H9 (cell line): Measurements from ENCODE around the gene RNF31. TPM values are rescaled to one million over a fixed set of nuclear protein-coding genes. Genes with fewer than 3 reads are reported as not detected.

ENCODE experiments used
- DNase-seq: peaks from one replicate; pipeline ENCODE4 v3.0.0-alpha.2; 2017
- H2AFZ ChIP-seq: one replicate; pipeline ENCODE4 v1.6.1; 2013; ENCODE audit warnings: mild to moderate bottlenecking, low read length, control low read depth, moderate library complexity
- H2AK5ac ChIP-seq: 2 replicates; pipeline ENCODE4 v1.6.1; 2013; ENCODE audit warnings: low read length, control low read depth, mixed read lengths; ENCODE audit not compliant: insufficient read length
- H2BK120ac ChIP-seq: one replicate; pipeline ENCODE4 v1.6.1; 2013; ENCODE audit warnings: low read depth, mild to moderate bottlenecking, low read length, control low read depth, inconsistent platforms; ENCODE audit not compliant: poor library complexity, severe bottlenecking
- H2BK12ac ChIP-seq: 2 replicates; pipeline ENCODE4 v1.6.1; 2013; ENCODE audit warnings: low read length, control low read depth, mixed read lengths, low read depth; ENCODE audit not compliant: insufficient read length
- H2BK15ac ChIP-seq: 2 replicates; pipeline ENCODE4 v1.6.1; 2013; ENCODE audit warnings: low read depth, low read length, control low read depth
- H2BK20ac ChIP-seq: one replicate; pipeline ENCODE4 v1.6.1; 2013; ENCODE audit warnings: low read depth, mild to moderate bottlenecking, low read length, control low read depth, inconsistent platforms; ENCODE audit not compliant: poor library complexity, severe bottlenecking
- H2BK5ac ChIP-seq: 2 replicates; pipeline ENCODE4 v1.6.1; 2013; ENCODE audit warnings: low read length, control low read depth, mixed read lengths; ENCODE audit not compliant: insufficient read length
- H3K14ac ChIP-seq: 2 replicates; pipeline ENCODE4 v1.6.1; 2013; ENCODE audit warnings: low read length, control low read depth; ENCODE audit not compliant: insufficient read depth
- H3K18ac ChIP-seq: 2 replicates; pipeline ENCODE4 v1.6.1; 2013; ENCODE audit warnings: low read depth, mild to moderate bottlenecking, mixed read lengths, low read length, control low read depth; ENCODE audit not compliant: insufficient read length
- H3K23ac ChIP-seq: 2 replicates; pipeline ENCODE4 v1.6.1; 2013; ENCODE audit warnings: low read length, control low read depth, mixed read lengths, low read depth; ENCODE audit not compliant: insufficient read length
- H3K23me2 ChIP-seq: 2 replicates; pipeline ENCODE4 v1.6.1; 2013; ENCODE audit warnings: low read depth, mild to moderate bottlenecking, mixed read lengths, low read length, control low read depth; ENCODE audit not compliant: insufficient read length, poor library complexity, severe bottlenecking
- H3K27ac ChIP-seq: 2 replicates; pipeline ENCODE4 v1.5.1; 2013; ENCODE audit warnings: low read length, control low read depth, mixed read lengths, low read depth; ENCODE audit not compliant: insufficient read length
- H3K27me3 ChIP-seq: 2 replicates; pipeline ENCODE4 v1.6.1; 2013; ENCODE audit warnings: low read length, control low read depth, inconsistent platforms; ENCODE audit not compliant: insufficient read depth
- H3K4ac ChIP-seq: 2 replicates; pipeline ENCODE4 v1.6.1; 2013; ENCODE audit warnings: low read depth, mild to moderate bottlenecking, control low read depth, inconsistent platforms, low read length, moderate library complexity
- H3K4me1 ChIP-seq: 2 replicates; pipeline ENCODE4 v1.6.1; 2013; ENCODE audit warnings: low read length, control low read depth, inconsistent platforms; ENCODE audit not compliant: insufficient read depth
- H3K4me2 ChIP-seq: 2 replicates; pipeline ENCODE4 v1.6.1; 2013; ENCODE audit warnings: low read length, control low read depth, mixed read lengths; ENCODE audit not compliant: insufficient read length, insufficient read depth
- H3K56ac ChIP-seq: 2 replicates; pipeline ENCODE4 v1.6.1; 2013; ENCODE audit warnings: low read depth, mild to moderate bottlenecking, mixed read lengths, low read length, control low read depth; ENCODE audit not compliant: insufficient read length
- H3K79me1 ChIP-seq: 2 replicates; pipeline ENCODE4 v1.6.1; 2013; ENCODE audit warnings: low read depth, mild to moderate bottlenecking, moderate library complexity, low read length, control low read depth, inconsistent platforms; ENCODE audit not compliant: insufficient read depth, poor library complexity, severe bottlenecking
- H3K79me2 ChIP-seq: 2 replicates; pipeline ENCODE4 v1.6.1; 2013; ENCODE audit warnings: low read length, control low read depth, inconsistent platforms; ENCODE audit not compliant: insufficient read depth
- H3K9ac ChIP-seq: 2 replicates; pipeline ENCODE4 v1.6.1; 2013; ENCODE audit warnings: low read length, control low read depth, mixed read lengths; ENCODE audit not compliant: insufficient read length; ENCODE audit errors: extremely low read depth
- H3K9me3 ChIP-seq: one replicate; pipeline ENCODE4 v1.6.1; 2013; ENCODE audit warnings: low read depth, low read length, inconsistent platforms; ENCODE audit not compliant: control insufficient read depth
- H3T11ph ChIP-seq: one replicate; pipeline ENCODE4 v1.6.1; 2013; ENCODE audit warnings: mild to moderate bottlenecking, low read length, control low read depth, inconsistent platforms
- H4K20me1 ChIP-seq: one replicate; pipeline ENCODE4 v1.6.1; 2013; ENCODE audit not compliant: control insufficient read depth, insufficient read length, insufficient read depth
- H4K5ac ChIP-seq: 2 replicates; pipeline ENCODE4 v1.6.1; 2013; ENCODE audit warnings: low read depth, mild to moderate bottlenecking, mixed read lengths, low read length, control low read depth; ENCODE audit not compliant: insufficient read length
- H4K8ac ChIP-seq: replicated peaks from 2 replicates; pipeline ENCODE4 v1.6.1; 2013; ENCODE audit warnings: low read length, control low read depth, mixed read lengths, low read depth; ENCODE audit not compliant: insufficient read length
- H4K91ac ChIP-seq: 2 replicates; pipeline ENCODE4 v1.6.1; 2013; ENCODE audit warnings: low read depth, mild to moderate bottlenecking, moderate library complexity, mixed read lengths, low read length, control low read depth; ENCODE audit not compliant: insufficient read length
- H3K27ac Mint-ChIP-seq, 3 experiments: 2 replicates in 2 of 3; 3 replicates in 1 of 3; pipeline ENCODE4 v1.8.0; 2020 to 2021; ENCODE audit warnings: mixed read lengths in 3 of 3, mild to moderate bottlenecking in 1 of 3, moderate library complexity in 1 of 3
- H3K27me3 Mint-ChIP-seq: 2 replicates; pipeline ENCODE4 v1.8.0; 2021; ENCODE audit warnings: low read depth, mild to moderate bottlenecking, moderate library complexity, mixed read lengths
- H3K36me3 Mint-ChIP-seq, 3 experiments: 2 replicates in 2 of 3; 3 replicates in 1 of 3; pipeline ENCODE4 v1.8.0; 2020 to 2021; ENCODE audit warnings: low read depth in 3 of 3, mixed read lengths in 3 of 3; ENCODE audit not compliant: insufficient read depth in 1 of 3
- H3K4me1 Mint-ChIP-seq, 2 experiments: 2 replicates each; pipeline ENCODE4 v1.8.0; 2020; ENCODE audit warnings: mixed read lengths in 2 of 2
- H3K4me3 Mint-ChIP-seq, 2 experiments: 2 replicates in 1 of 2; 3 replicates in 1 of 2; pipeline ENCODE4 v1.8.0; 2020 to 2021; ENCODE audit warnings: mild to moderate bottlenecking in 2 of 2, mixed read lengths in 2 of 2, moderate library complexity in 1 of 2
- H3K9me3 Mint-ChIP-seq, 2 experiments: 2 replicates in 1 of 2; 3 replicates in 1 of 2; pipeline ENCODE4 v1.8.0; 2020; ENCODE audit warnings: mild to moderate bottlenecking in 2 of 2, mixed read lengths in 2 of 2, moderate library complexity in 1 of 2
- WGBS: extraction: QIAGEN DNeasy Blood & Tissue Kit; methylation state at CpG from one replicate; pipeline ENCODE4 v1.1.7; 2013; ENCODE audit warnings: missing lambda C conversion rate, low lambda C conversion rate, mixed read lengths; ENCODE audit not compliant: insufficient read length; ENCODE audit errors: extremely low coverage; 5-methylcytosine and 5-hydroxymethylcytosine counted together
- total RNA-seq: library from RNA; stranded (reverse); gene quantifications from 2 replicates; pipeline ENCODE4 v1.2.1, GENCODE V29; 2021
- TF ChIP-seq, protein P1 (sequence below): fragments of 200-600 bp; sonication (generic); conservative IDR thresholded peaks from 3 replicates; pipeline ENCODE4 v1.8.0; 2021; ENCODE audit warnings: antibody characterized with exemption, mild to moderate bottlenecking

RNF31 gene
- total RNA-seq, 1 experiment from 2014 or later, result 87.3 TPM

DNA sequence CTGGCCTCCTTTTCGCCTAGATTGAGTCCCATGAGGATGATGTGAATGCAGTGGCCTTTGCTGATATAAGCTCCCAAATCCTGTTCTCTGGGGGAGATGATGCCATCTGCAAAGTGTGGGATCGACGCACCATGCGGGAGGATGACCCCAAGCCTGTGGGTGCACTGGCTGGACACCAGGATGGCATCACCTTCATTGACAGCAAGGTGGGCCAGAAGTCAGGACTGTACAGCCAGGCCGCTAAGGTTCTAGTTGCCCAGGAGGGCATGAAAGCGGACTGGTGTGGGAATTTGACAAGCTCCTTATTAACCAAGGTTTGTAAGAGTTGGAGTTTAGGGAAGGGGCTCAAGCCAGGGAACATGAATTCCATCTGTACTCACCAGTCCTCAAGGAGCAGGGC, 27.6 kb upstream of the RNF31 start:
- no peaks in the 10 kb centered on the region for H3K9me3 ChIP-seq
- H2BK120ac ChIP-seq, result no peak overlapping the region
- no peak overlapping the region for H2BK20ac ChIP-seq
- H3K56ac ChIP-seq, result no peak overlapping the region
- no peaks in the 10 kb centered on the region; a peak in 1 of 5 replicates for H3K9me3 Mint-ChIP-seq
- no peak overlapping the region for H4K5ac ChIP-seq
- H2BK15ac ChIP-seq, result no peak overlapping the region
- no peak overlapping the region for H3K9ac ChIP-seq
- no peaks in the 10 kb centered on the region for H3K79me2 ChIP-seq
- H3K36me3 Mint-ChIP-seq, result peaks cover 24 to 76% (median 74%) of the 10 kb centered on the region in 3 experiments; a peak in 6 of 7 replicates
- no peak overlapping the region for H3K4me2 ChIP-seq
- H3T11ph ChIP-seq, result no peak overlapping the region
- no peaks in the 10 kb centered on the region for H4K20me1 ChIP-seq
- no peaks in the 10 kb centered on the region for H3K4me1 ChIP-seq
- H3K14ac ChIP-seq, result no peak overlapping the region
- no peak overlapping the region for H3K4ac ChIP-seq
- H3K27ac ChIP-seq, result no peak overlapping the region
- no CpG with 5 or more reads among the region's 6 CpGs for WGBS
- peaks cover 12 to 15% of the 10 kb centered on the region in 2 experiments for H3K4me1 Mint-ChIP-seq
- no peak overlapping the region for H2AFZ ChIP-seq
- no peak overlapping the region for H2BK5ac ChIP-seq
- H3K18ac ChIP-seq, result no peak overlapping the region
- no peak overlapping the region for H3K4me3 Mint-ChIP-seq
- DNase-seq, result no peak
- no peak overlapping the region for H3K23ac ChIP-seq
- peaks cover 4% of the 10 kb centered on the region for H3K23me2 ChIP-seq
- H4K8ac ChIP-seq, result no peak overlapping the region
- H3K27me3 ChIP-seq, result no peaks in the 10 kb centered on the region
- H2AK5ac ChIP-seq, result no peak overlapping the region
- no peak overlapping the region for H2BK12ac ChIP-seq
- peaks cover 3% of the 10 kb centered on the region; the same call in 1 of the 2 replicates for H3K27me3 Mint-ChIP-seq
- no peak overlapping the region for H3K27ac Mint-ChIP-seq
- no peak overlapping the region for H4K91ac ChIP-seq
- no peaks in the 10 kb centered on the region for H3K79me1 ChIP-seq
- TF ChIP-seq, protein P1, sequence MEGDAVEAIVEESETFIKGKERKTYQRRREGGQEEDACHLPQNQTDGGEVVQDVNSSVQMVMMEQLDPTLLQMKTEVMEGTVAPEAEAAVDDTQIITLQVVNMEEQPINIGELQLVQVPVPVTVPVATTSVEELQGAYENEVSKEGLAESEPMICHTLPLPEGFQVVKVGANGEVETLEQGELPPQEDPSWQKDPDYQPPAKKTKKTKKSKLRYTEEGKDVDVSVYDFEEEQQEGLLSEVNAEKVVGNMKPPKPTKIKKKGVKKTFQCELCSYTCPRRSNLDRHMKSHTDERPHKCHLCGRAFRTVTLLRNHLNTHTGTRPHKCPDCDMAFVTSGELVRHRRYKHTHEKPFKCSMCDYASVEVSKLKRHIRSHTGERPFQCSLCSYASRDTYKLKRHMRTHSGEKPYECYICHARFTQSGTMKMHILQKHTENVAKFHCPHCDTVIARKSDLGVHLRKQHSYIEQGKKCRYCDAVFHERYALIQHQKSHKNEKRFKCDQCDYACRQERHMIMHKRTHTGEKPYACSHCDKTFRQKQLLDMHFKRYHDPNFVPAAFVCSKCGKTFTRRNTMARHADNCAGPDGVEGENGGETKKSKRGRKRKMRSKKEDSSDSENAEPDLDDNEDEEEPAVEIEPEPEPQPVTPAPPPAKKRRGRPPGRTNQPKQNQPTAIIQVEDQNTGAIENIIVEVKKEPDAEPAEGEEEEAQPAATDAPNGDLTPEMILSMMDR, result no peak
